Epithelial cell of esophagus (primary cell): Measurements from ENCODE around the gene CD82.

Experiments used
- DNase-seq: peaks from one replicate; pipeline ENCODE4 v3.0.0; 2010; ENCODE audit warnings: low read depth
- H3K4me3 ChIP-seq: 2 replicates; pipeline ENCODE4 v1.5.1; 2011; ENCODE audit warnings: mild to moderate bottlenecking, low read length, control low read depth
- CTCF ChIP-seq: IDR thresholded peaks from 2 replicates; pipeline ENCODE4 v1.5.1; 2011; ENCODE audit warnings: low read depth, mild to moderate bottlenecking, low read length, control low read depth, inconsistent platforms; ENCODE audit not compliant: insufficient read depth; ENCODE audit errors: missing control alignments

The CD82 gene

GRCh38 chr11:44585421-44585820 is 20.0 kb downstream of the CD82 start:
- DNase-seq: no peak
- no peak overlapping the region for H3K4me3 ChIP-seq
- no peak for TF ChIP-seq CTCF

GRCh38 chr11:44589301-44589700 is 23.8 kb downstream of the CD82 start:
- DNase-seq: no peak
- no peak overlapping the region for H3K4me3 ChIP-seq
- TF ChIP-seq CTCF: no peak

GRCh38 chr11:44590769-44591168 is 25.3 kb downstream of the CD82 start:
- no peak for TF ChIP-seq CTCF
- no peak overlapping the region for H3K4me3 ChIP-seq
- DNase-seq: no peak

GRCh38 chr11:44591557-44591956 is 26.1 kb downstream of the CD82 start:
- no peak for DNase-seq
- no peak overlapping the region for H3K4me3 ChIP-seq

GRCh38 chr11:44592125-44592940 is 26.9 kb downstream of the CD82 start:
- no peak overlapping the region for H3K4me3 ChIP-seq
- no peak for TF ChIP-seq CTCF
- DNase-seq: no peak

More at GRCh38 chr11:44591557-44591956, 26.1 kb downstream of the CD82 start:
- TF ChIP-seq CTCF: no peak

GRCh38 chr11:44593251-44593650 is 27.8 kb downstream of the CD82 start:
- no peak for TF ChIP-seq CTCF
- H3K4me3 ChIP-seq: no peak overlapping the region
- DNase-seq: no peak

- DNase-seq: no peak
- H3K4me3 ChIP-seq: no peak overlapping the region
- TF ChIP-seq CTCF: no peak
Observed at GRCh38 chr11:44595006-44595405, 29.5 kb downstream of the CD82 start.
